IMR-90 (cell line): ENCODE results near the gene FOXL3. TPM values are rescaled to one million over a fixed set of nuclear protein-coding genes. Genes with fewer than 3 reads are reported as not detected.

ENCODE experiments used
- ATAC-seq: fragments of 200-7000 bp; cut with Tn5 transposase; 2 replicates; pipeline ENCODE4 v1.9.1; 2020; ENCODE audit warnings: low read depth, mild to moderate bottlenecking, moderate library complexity
- BruUV-seq: library from RNA; stranded (reverse); fragments of 400-500 nt; replicated peaks from 2 replicates; lab custom pipeline; 2021; lab: Mats Ljungman, UMichigan
- CTCF ChIA-PET: fragments of 300-600 bp; formaldehyde crosslinking; extraction: SDS; loops from one replicate; lab custom pipeline; 2021; ENCODE audit warnings: antibody characterized with exemption; lab: Yijun Ruan, JAX
- POLR2A ChIA-PET: fragments of 300-600 bp; sonication (Branson Sonifier 250); formaldehyde crosslinking; loops from one replicate; lab custom pipeline; 2022; ENCODE audit warnings: antibody characterized with exemption; ENCODE audit not compliant: unreplicated experiment; lab: Charles Lee
- DNase-seq: peaks from one replicate; pipeline ENCODE4 v3.0.0; 2013
- H2AFZ ChIP-seq: replicated peaks from 2 replicates; pipeline ENCODE3; 2013; ENCODE audit warnings: low read length, mild to moderate bottlenecking; ENCODE audit not compliant: poor library complexity
- H2AK5ac ChIP-seq: 2 replicates; pipeline ENCODE4 v1.6.1; 2013; ENCODE audit warnings: low read depth, low read length, inconsistent platforms
- H2AK9ac ChIP-seq: replicated peaks from 2 replicates; pipeline ENCODE3; 2013; ENCODE audit warnings: mild to moderate bottlenecking, low read depth, low read length, moderate library complexity; ENCODE audit not compliant: poor library complexity
- H2BK120ac ChIP-seq: 2 replicates; pipeline ENCODE4 v1.6.1; 2013; ENCODE audit warnings: low read depth, low read length, inconsistent platforms
- H2BK15ac ChIP-seq: 3 replicates; pipeline ENCODE4 v1.6.1; 2013; ENCODE audit warnings: low read depth, low read length, inconsistent platforms
- H2BK20ac ChIP-seq: 2 replicates; pipeline ENCODE4 v1.6.1; 2013; ENCODE audit warnings: low read depth, mild to moderate bottlenecking, inconsistent platforms, low read length, moderate library complexity
- H2BK5ac ChIP-seq: 2 replicates; pipeline ENCODE4 v1.6.1; 2013; ENCODE audit warnings: mild to moderate bottlenecking, low read depth, low read length, inconsistent platforms; ENCODE audit not compliant: poor library complexity, severe bottlenecking
- H3K14ac ChIP-seq: replicated peaks from 2 replicates; pipeline ENCODE4 v1.6.1; 2013; ENCODE audit warnings: low read depth, low read length, inconsistent platforms
- H3K18ac ChIP-seq: 2 replicates; pipeline ENCODE4 v1.6.1; 2013; ENCODE audit warnings: low read depth, low read length, control low read depth
- H3K23ac ChIP-seq: 2 replicates; pipeline ENCODE4 v1.6.1; 2013; ENCODE audit warnings: low read depth, low read length, inconsistent platforms
- H3K27ac ChIP-seq: 2 replicates; pipeline ENCODE4 v1.5.1; 2013; ENCODE audit warnings: mild to moderate bottlenecking, control low read depth, low read length; ENCODE audit not compliant: insufficient read depth
- H3K27me3 ChIP-seq: 2 replicates; pipeline ENCODE4 v1.6.1; 2013; ENCODE audit warnings: low read length; ENCODE audit not compliant: control insufficient read depth, insufficient read depth
- H3K36me3 ChIP-seq: 2 replicates; pipeline ENCODE4 v1.6.1; 2013; ENCODE audit warnings: low read length, mixed read lengths; ENCODE audit not compliant: control insufficient read depth, insufficient read depth
- H3K4ac ChIP-seq: 2 replicates; pipeline ENCODE4 v1.6.1; 2013; ENCODE audit warnings: low read depth, low read length, inconsistent platforms
- H3K4me1 ChIP-seq: 2 replicates; pipeline ENCODE4 v1.6.1; 2013; ENCODE audit warnings: low read length, mixed read lengths; ENCODE audit not compliant: control insufficient read depth, insufficient read depth
- H3K4me2 ChIP-seq: 2 replicates; pipeline ENCODE4 v1.6.1; 2013; ENCODE audit warnings: low read depth, mild to moderate bottlenecking, control low read depth, low read length, moderate library complexity
- H3K4me3 ChIP-seq: 2 replicates; pipeline ENCODE4 v1.5.1; 2013; ENCODE audit warnings: low read depth, mild to moderate bottlenecking, control low read depth, low read length, moderate library complexity; ENCODE audit not compliant: insufficient read depth
- H3K56ac ChIP-seq: 2 replicates; pipeline ENCODE4 v1.6.1; 2013; ENCODE audit warnings: low read length, inconsistent platforms; ENCODE audit not compliant: insufficient read depth; ENCODE audit errors: extremely low read depth
- H3K79me1 ChIP-seq, 2 experiments: 2 replicates each; pipeline ENCODE4 v1.6.1; 2013; ENCODE audit warnings: low read length in 2 of 2, inconsistent platforms in 1 of 2, low read depth in 1 of 2
- H3K9ac ChIP-seq: 2 replicates; pipeline ENCODE4 v1.6.1; 2013; ENCODE audit warnings: low read depth, low read length, control low read depth
- H3K9me1 ChIP-seq: 2 replicates; pipeline ENCODE4 v1.6.1; 2013; ENCODE audit warnings: low read length, inconsistent platforms; ENCODE audit not compliant: insufficient read depth
- H3K9me3 ChIP-seq: 2 replicates; pipeline ENCODE4 v1.6.1; 2013; ENCODE audit warnings: low read length; ENCODE audit not compliant: control insufficient read depth, insufficient read depth
- H4K20me1 ChIP-seq: 2 replicates; pipeline ENCODE4 v1.6.1; 2013; ENCODE audit warnings: low read length, inconsistent platforms; ENCODE audit not compliant: insufficient read depth
- H4K5ac ChIP-seq: 2 replicates; pipeline ENCODE4 v1.6.1; 2013; ENCODE audit warnings: mild to moderate bottlenecking, low read depth, low read length, control low read depth
- H4K8ac ChIP-seq, 2 experiments: 2 replicates each; pipeline ENCODE4 v1.6.1; 2013; ENCODE audit warnings: low read depth in 2 of 2, low read length in 2 of 2, control low read depth in 1 of 2, inconsistent platforms in 1 of 2
- H4K91ac ChIP-seq: 2 replicates; pipeline ENCODE4 v1.6.1; 2013; ENCODE audit warnings: low read depth, low read length, inconsistent platforms; ENCODE audit not compliant: insufficient read depth
- NFE2L2 ChIP-seq: fragments of 150-350 bp; IDR thresholded peaks from 2 replicates; pipeline ENCODE4 v1.6.1; 2016; ENCODE audit warnings: low read depth, mild to moderate bottlenecking, low read length
- RAD21 ChIP-seq: IDR thresholded peaks from 2 replicates; pipeline ENCODE4 v1.6.1; 2012; ENCODE audit warnings: low read length, improper control_type of control experiment
- WGBS, 2 experiments: methylation state at CpG; one replicate each; pipeline versions ENCODE4 v1.1.5 to v1.1.7; 2013; ENCODE audit warnings: missing lambda C conversion rate in 2 of 2; ENCODE audit not compliant: insufficient read length in 1 of 2; ENCODE audit errors: extremely low coverage in 2 of 2; 5-methylcytosine and 5-hydroxymethylcytosine counted together
- dilution Hi-C: fragments of 300-500 bp; cut with HindIII; formaldehyde crosslinking; loops from one replicate; pipeline ENCODE4 v1.14.3; 2018; ENCODE audit warnings: low sequenced_read_pairs; ENCODE audit not compliant: unreplicated experiment
- in situ Hi-C: fragments of 300-500 bp; cut with MboI; formaldehyde crosslinking; loops from 3 replicates; pipeline ENCODE4 v1.14.3; 2019; ENCODE audit warnings: low sequenced_read_pairs, inconsistent platforms, mixed read lengths
- intact Hi-C: fragments of 100-400 bp; cut with micrococcal nuclease; formaldehyde crosslinking; loops from 2 replicates; pipeline ENCODE4 v1.10.0; 2022
- polyA plus RNA-seq, 3 experiments: library from polyadenylated mRNA; depleted of rRNA; stranded (reverse); fragments of >200 nt; gene quantifications; 2 replicates each; pipeline ENCODE4 v1.2.3, GENCODE V29; 2012; ENCODE audit warnings: low replicate concordance in 1 of 3
- total RNA-seq: library from RNA; depleted of rRNA; stranded (reverse); fragments of >200 nt; gene quantifications from 2 replicates; pipeline ENCODE4 v1.2.3, GENCODE V29; 2012
- TF ChIP-seq, protein P1 (sequence below): conservative IDR thresholded peaks from 2 replicates; pipeline ENCODE4 v1.5.1; 2012; ENCODE audit warnings: mild to moderate bottlenecking, low read depth, low read length, improper control_type of control experiment

The FOXL3 gene
- total and polyA plus RNA-seq, 2 of the 4 experiments (the other 2 are of a cell fraction): not detected

DNA sequence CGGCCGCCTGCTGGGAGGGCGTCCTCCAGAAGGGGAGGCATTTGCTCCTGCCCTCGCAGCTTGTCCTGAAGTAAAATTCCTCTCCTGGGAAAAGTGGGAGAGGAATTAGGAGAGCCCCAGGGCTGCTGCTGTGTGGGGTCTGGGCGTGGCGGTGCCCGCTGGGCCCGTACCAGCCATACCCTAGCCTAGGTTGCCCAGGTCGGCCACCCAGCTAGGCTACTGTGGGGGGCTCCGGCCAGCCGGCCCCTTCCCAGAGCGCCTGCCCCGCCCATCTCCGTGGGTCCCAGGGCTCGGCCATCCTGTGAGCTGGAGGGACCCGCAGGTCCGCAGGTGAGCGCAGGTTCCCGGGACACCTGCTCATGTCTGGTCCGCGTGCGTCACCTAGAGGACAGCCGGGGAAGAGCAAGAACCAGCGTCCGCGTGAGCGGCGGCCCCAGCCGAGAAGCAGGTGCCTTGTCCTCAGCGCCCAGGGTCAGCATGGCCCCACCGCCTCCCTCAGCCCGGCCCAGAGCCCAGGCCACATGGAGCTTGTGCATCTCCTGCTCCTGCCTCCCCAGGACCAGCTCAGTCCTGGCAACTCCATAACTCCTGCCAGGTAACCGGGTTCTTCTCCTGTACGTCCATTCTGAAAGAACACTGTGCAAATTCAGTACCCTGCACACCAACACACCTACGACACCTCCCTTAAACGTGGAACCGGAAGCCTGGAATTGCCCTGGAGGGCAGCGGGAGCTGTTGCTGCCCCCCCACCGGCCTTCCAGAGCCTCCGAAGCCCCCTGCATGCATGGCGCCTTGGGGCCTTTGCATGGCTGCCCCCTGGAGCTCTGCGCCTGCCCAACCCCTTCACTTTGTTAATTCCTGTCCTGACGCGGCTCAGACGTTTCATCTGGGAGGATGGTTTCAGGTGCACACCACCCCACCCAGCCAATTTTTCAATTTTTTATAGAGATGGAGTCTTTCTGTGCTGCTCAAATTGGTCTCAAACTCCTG, 22.8 kb upstream of the FOXL3 start:
- Histone ChIP-seq H3K56ac (no peak overlapping the region), H4K8ac (no peak overlapping the region), H2AK5ac (no peak overlapping the region), H3K4me2 (no peak overlapping the region), H3K9me3 (peaks cover 17% of the 10 kb centered on the region), H3K23ac (no peak overlapping the region), H2BK20ac (no peak overlapping the region), H3K36me3 (no peaks in the 10 kb centered on the region), H3K14ac (no peak overlapping the region), H4K20me1 (peaks cover 7% of the 10 kb centered on the region), H3K9ac (no peak overlapping the region), H3K79me1 (no peaks in the 10 kb centered on the region), H3K4ac (no peak overlapping the region), H2AK9ac (peak overlapping the region; percentile 16), H3K4me3 (no peak overlapping the region), H2BK15ac (no peak overlapping the region), H2BK120ac (no peak overlapping the region), H3K27me3 (peaks cover 3% of the 10 kb centered on the region), H4K91ac (no peak overlapping the region), H3K4me1 (no peaks in the 10 kb centered on the region), H3K27ac (no peak overlapping the region), H2BK5ac (no peak overlapping the region), H4K5ac (no peak overlapping the region), H3K9me1 (no peaks in the 10 kb centered on the region), H2AFZ (peak overlapping the region; percentile 32), H3K18ac (no peak overlapping the region)
- dilution Hi-C loops (no loop called here), intact Hi-C loops (no loop called here), in situ Hi-C loops (no loop called here)
- ChIA-PET CTCF (no interaction called here), POLR2A (no interaction called here)
- ATAC-seq (no peak; the same call in 1 of the 2 replicates), DNase-seq (no peak)
- WGBS, 2 experiments: 83% methylated on average over 15 of the region's 45 CpGs; no CpG with 5 or more reads in 1 of the 2 experiments
- TF ChIP-seq NFE2L2 (no peak), RAD21 (peak; percentile 31; the same call in 1 of the 2 replicates)
- TF ChIP-seq, protein P1, sequence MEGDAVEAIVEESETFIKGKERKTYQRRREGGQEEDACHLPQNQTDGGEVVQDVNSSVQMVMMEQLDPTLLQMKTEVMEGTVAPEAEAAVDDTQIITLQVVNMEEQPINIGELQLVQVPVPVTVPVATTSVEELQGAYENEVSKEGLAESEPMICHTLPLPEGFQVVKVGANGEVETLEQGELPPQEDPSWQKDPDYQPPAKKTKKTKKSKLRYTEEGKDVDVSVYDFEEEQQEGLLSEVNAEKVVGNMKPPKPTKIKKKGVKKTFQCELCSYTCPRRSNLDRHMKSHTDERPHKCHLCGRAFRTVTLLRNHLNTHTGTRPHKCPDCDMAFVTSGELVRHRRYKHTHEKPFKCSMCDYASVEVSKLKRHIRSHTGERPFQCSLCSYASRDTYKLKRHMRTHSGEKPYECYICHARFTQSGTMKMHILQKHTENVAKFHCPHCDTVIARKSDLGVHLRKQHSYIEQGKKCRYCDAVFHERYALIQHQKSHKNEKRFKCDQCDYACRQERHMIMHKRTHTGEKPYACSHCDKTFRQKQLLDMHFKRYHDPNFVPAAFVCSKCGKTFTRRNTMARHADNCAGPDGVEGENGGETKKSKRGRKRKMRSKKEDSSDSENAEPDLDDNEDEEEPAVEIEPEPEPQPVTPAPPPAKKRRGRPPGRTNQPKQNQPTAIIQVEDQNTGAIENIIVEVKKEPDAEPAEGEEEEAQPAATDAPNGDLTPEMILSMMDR: peak; percentile 29
- no TSS peak for BruUV-seq
